Nephron progenitor cell (in vitro differentiated cells): ENCODE measurements around the gene EXT2.

Source experiments
- DNase-seq: peaks from one replicate; pipeline ENCODE4 v3.0.0; 2021
- H3K27ac Mint-ChIP-seq: 2 replicates; pipeline ENCODE4 v1.8.0; 2021; ENCODE audit warnings: mild to moderate bottlenecking, moderate library complexity, mixed read lengths
- H3K27me3 Mint-ChIP-seq: 2 replicates; pipeline ENCODE4 v1.8.0; 2021; ENCODE audit warnings: mild to moderate bottlenecking, low read depth, mixed read lengths; ENCODE audit not compliant: poor library complexity
- H3K36me3 Mint-ChIP-seq: 2 replicates; pipeline ENCODE4 v1.8.0; 2021; ENCODE audit warnings: low read depth, mixed read lengths
- H3K4me1 Mint-ChIP-seq: 2 replicates; pipeline ENCODE4 v1.8.0; 2021; ENCODE audit warnings: mixed read lengths
- H3K4me3 Mint-ChIP-seq: 2 replicates; pipeline ENCODE4 v1.8.0; 2021; ENCODE audit warnings: mild to moderate bottlenecking, moderate library complexity, mixed read lengths
- H3K9me3 Mint-ChIP-seq: 2 replicates; pipeline ENCODE4 v1.8.0; 2021; ENCODE audit warnings: mild to moderate bottlenecking, moderate library complexity, mixed read lengths
- TF ChIP-seq, protein P1 (sequence below): fragments of 200-600 bp; sonication (generic); IDR thresholded peaks from 2 replicates; pipeline ENCODE4 v1.5.0; 2021; ENCODE audit warnings: antibody characterized with exemption

The EXT2 gene

GRCh38 chr11:44066732-44067141 lies 28.7 kb upstream of the EXT2 start:
- peak overlapping the region; percentile 83 for H3K4me3 Mint-ChIP-seq
- DNase-seq = no peak
- no peak overlapping the region for H3K27ac Mint-ChIP-seq
- no peaks in the 10 kb centered on the region for H3K9me3 Mint-ChIP-seq
- H3K27me3 Mint-ChIP-seq = peaks cover 17% of the 10 kb centered on the region
- H3K36me3 Mint-ChIP-seq = peaks cover 10% of the 10 kb centered on the region
- TF ChIP-seq, protein P1, sequence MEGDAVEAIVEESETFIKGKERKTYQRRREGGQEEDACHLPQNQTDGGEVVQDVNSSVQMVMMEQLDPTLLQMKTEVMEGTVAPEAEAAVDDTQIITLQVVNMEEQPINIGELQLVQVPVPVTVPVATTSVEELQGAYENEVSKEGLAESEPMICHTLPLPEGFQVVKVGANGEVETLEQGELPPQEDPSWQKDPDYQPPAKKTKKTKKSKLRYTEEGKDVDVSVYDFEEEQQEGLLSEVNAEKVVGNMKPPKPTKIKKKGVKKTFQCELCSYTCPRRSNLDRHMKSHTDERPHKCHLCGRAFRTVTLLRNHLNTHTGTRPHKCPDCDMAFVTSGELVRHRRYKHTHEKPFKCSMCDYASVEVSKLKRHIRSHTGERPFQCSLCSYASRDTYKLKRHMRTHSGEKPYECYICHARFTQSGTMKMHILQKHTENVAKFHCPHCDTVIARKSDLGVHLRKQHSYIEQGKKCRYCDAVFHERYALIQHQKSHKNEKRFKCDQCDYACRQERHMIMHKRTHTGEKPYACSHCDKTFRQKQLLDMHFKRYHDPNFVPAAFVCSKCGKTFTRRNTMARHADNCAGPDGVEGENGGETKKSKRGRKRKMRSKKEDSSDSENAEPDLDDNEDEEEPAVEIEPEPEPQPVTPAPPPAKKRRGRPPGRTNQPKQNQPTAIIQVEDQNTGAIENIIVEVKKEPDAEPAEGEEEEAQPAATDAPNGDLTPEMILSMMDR = no peak
- peaks cover 29% of the 10 kb centered on the region for H3K4me1 Mint-ChIP-seq

- TF ChIP-seq, protein P1 = no peak
- Mint-ChIP-seq H3K4me1 (peaks cover 29% of the 10 kb centered on the region), H3K27ac (no peak overlapping the region), H3K9me3 (no peaks in the 10 kb centered on the region), H3K36me3 (peaks cover 10% of the 10 kb centered on the region), H3K4me3 (peak overlapping the region; percentile 83), H3K27me3 (peaks cover 17% of the 10 kb centered on the region)
- DNase-seq = no peak
Measured at GRCh38 chr11:44067266-44067665, 28.2 kb upstream of the EXT2 start.

DNA sequence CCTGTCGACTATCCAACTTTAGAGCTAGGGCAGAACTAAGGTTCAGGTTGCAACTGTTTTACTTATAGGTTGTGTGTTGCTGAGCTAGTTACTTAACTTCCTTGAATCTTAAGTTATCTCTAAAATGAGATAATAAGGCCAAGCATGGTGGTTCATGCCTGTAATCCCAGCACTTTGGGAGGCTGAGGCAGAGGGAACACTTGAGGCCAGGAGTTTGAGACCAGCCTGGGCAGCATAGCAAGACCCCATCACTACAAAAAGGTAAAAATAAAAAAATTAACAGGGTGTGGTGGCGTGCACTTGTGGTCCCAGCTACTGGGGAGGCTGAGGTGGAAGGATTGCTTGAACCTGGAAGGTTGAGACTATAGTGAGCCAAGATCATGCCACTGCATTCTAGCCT lies 27.3 kb upstream of the EXT2 start:
- TF ChIP-seq, protein P1 = no peak
- no peak for DNase-seq
- Mint-ChIP-seq H3K9me3 (no peaks in the 10 kb centered on the region), H3K27ac (no peak overlapping the region), H3K36me3 (peaks cover 10% of the 10 kb centered on the region), H3K27me3 (peaks cover 13% of the 10 kb centered on the region), H3K4me1 (peaks cover 29% of the 10 kb centered on the region), H3K4me3 (no peak overlapping the region)

DNA sequence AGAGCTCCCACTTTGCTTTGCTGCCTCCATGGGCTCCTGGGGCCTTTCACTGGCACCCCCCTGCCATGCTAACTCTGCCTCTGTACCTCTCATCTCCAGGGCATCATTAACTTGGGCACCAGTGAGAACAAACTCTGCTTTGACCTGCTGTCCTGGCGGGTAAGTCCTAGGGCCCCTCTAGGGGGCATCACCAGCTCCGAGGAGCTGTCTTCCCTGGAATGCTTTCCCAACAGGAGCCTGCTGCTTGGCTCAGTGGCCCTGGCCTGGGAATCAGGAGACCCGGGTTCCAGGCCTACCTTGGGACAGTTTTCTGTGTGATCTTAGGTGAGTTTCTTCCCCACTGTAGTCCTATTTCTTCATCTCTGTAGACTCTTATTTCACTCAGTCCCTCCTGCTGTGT lies 24.3 kb upstream of the EXT2 start:
- TF ChIP-seq, protein P1 = no peak
- H3K27me3 Mint-ChIP-seq = peaks cover 9% of the 10 kb centered on the region
- no peaks in the 10 kb centered on the region for H3K9me3 Mint-ChIP-seq
- DNase-seq = no peak
- H3K27ac Mint-ChIP-seq = no peak overlapping the region
- peaks cover 10% of the 10 kb centered on the region for H3K36me3 Mint-ChIP-seq
- H3K4me1 Mint-ChIP-seq = peaks cover 7% of the 10 kb centered on the region
- no peak overlapping the region for H3K4me3 Mint-ChIP-seq

GRCh38 chr11:44072757-44073658 lies 22.5 kb upstream of the EXT2 start:
- no peaks in the 10 kb centered on the region for H3K9me3 Mint-ChIP-seq
- no peak overlapping the region for H3K4me3 Mint-ChIP-seq
- TF ChIP-seq, protein P1 = no peak
- peaks cover 15% of the 10 kb centered on the region for H3K36me3 Mint-ChIP-seq
- H3K4me1 Mint-ChIP-seq = no peaks in the 10 kb centered on the region
- H3K27me3 Mint-ChIP-seq = no peaks in the 10 kb centered on the region
- DNase-seq = no peak
- H3K27ac Mint-ChIP-seq = no peak overlapping the region

GRCh38 chr11:44078794-44079193 lies 16.7 kb upstream of the EXT2 start:
- H3K4me1 Mint-ChIP-seq = no peaks in the 10 kb centered on the region
- peaks cover under 1% of the 10 kb centered on the region for H3K9me3 Mint-ChIP-seq
- no peak for DNase-seq
- no peak overlapping the region for H3K27ac Mint-ChIP-seq
- peaks cover 14% of the 10 kb centered on the region for H3K36me3 Mint-ChIP-seq
- no peak overlapping the region for H3K4me3 Mint-ChIP-seq
- no peaks in the 10 kb centered on the region for H3K27me3 Mint-ChIP-seq
- TF ChIP-seq, protein P1 = no peak
